IPS-15b (cell line): ENCODE data around the gene UTP15.

Experiments
- H3K27me3 ChIP-seq: one replicate; pipeline ENCODE4 v1.6.1; 2013; ENCODE audit warnings: low read length; ENCODE audit not compliant: control insufficient read depth, insufficient read depth
- H3K36me3 ChIP-seq: one replicate; pipeline ENCODE4 v1.6.1; 2013; ENCODE audit warnings: low read length; ENCODE audit not compliant: control insufficient read depth, insufficient read depth
- H3K4me1 ChIP-seq: one replicate; pipeline ENCODE4 v1.6.1; 2013; ENCODE audit warnings: mild to moderate bottlenecking, low read length; ENCODE audit not compliant: control insufficient read depth, insufficient read depth
- H3K4me3 ChIP-seq: one replicate; pipeline ENCODE4 v1.5.1; 2013; ENCODE audit warnings: low read depth, low read length
- H3K9ac ChIP-seq: one replicate; pipeline ENCODE4 v1.6.1; 2013; ENCODE audit warnings: low read depth, mild to moderate bottlenecking, low read length
- H3K9me3 ChIP-seq: one replicate; pipeline ENCODE4 v1.6.1; 2013; ENCODE audit warnings: mild to moderate bottlenecking, low read length; ENCODE audit not compliant: control insufficient read depth, insufficient read depth

The UTP15 gene

DNA sequence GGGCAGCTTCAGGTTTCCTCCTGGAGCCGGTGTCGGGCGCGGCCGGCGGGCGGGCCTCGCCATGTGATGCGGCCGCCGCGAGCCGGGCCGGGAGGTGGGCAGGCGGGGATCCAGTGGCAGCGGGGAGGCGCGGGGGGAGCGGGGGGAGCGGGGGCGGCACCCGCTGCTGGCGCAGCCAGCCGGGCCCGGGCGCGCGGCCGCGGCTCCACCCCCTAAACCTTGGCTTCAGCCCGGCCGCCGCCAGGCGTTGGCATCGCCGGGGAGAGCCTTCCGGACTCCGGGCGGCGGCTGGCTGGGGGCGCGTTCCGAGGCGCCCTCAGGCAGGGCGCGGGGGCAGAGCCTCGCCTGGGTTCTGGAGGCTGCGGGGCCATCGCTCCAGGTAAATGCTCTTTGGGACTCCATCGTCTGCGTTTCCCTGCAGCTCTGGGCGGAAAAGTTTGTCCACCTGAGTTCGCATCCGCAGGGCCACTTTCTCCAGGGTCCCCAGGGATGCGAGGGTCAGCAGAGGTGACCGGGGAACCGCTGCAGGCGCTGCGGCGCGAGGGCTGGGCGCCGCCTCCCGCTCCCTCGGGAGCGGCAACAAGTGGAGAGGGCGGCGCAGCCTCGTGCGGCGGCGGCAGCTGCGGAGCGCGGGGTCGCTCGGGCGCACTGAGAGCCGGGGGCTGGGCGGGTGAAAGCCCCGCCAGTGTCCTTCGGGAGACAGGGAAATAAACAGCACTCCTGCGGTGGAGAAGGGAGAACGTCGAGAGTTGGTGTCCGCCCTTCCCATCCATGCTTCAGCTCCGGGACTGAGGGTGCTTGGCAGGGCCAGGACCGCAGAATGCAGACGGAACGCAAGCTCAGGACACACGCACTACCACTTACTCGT is 60.6 kb downstream of the UTP15 start, which contains the start of gene ARHGEF28:
Gene ARHGEF28, plus strand, starts transcription at position 253 of the 868 bp plus-strand sequence. CDS start 58,656 bp downstream, outside the sequence.
- Histone ChIP-seq H3K36me3 (no peaks in the 10 kb centered on the region), H3K9ac (peak within 1 kb of the TSS; percentile 47), H3K27me3 (peaks cover 30% of the 10 kb centered on the region), H3K4me3 (peak within 1 kb of the TSS; percentile 71), H3K4me1 (no peaks in the 10 kb centered on the region), H3K9me3 (no peaks in the 10 kb centered on the region)

- H3K36me3 ChIP-seq: no peaks in the 10 kb centered on the region
- H3K27me3 ChIP-seq: peaks cover 30% of the 10 kb centered on the region
- peak overlapping the region; percentile 71 for H3K4me3 ChIP-seq
- H3K4me1 ChIP-seq: no peaks in the 10 kb centered on the region
- H3K9ac ChIP-seq: no peak overlapping the region
- H3K9me3 ChIP-seq: no peaks in the 10 kb centered on the region
Observed at GRCh38 chr5:73626814-73627313, 61.3 kb downstream of the UTP15 start.

DNA sequence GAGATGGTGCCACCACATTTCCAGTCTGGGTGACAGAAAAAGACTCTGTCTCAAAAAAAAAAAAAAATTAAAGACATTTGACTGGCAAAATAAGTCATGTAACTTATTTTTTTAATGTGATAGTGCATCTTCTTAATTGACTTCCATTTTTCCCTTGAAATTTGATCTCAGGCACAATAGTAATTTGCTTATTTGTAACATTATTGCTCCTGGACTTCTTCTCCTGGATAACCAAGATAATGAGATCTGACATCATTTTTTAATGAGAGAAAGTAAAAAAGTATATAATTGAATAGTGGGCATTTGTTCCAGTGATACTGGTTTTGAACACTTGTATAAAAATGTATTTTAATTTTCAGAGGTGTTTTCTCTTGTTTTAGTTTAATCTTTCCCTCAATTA is 63.9 kb downstream of the UTP15 start:
- Histone ChIP-seq H3K36me3 (no peaks in the 10 kb centered on the region), H3K27me3 (peaks cover 30% of the 10 kb centered on the region), H3K9me3 (no peaks in the 10 kb centered on the region), H3K4me1 (no peaks in the 10 kb centered on the region), H3K9ac (no peak overlapping the region), H3K4me3 (no peak overlapping the region)

GRCh38 chr5:73630765-73631164 is 65.2 kb downstream of the UTP15 start:
- no peak overlapping the region for H3K4me3 ChIP-seq
- H3K4me1 ChIP-seq: no peaks in the 10 kb centered on the region
- H3K9me3 ChIP-seq: no peaks in the 10 kb centered on the region
- H3K36me3 ChIP-seq: no peaks in the 10 kb centered on the region
- H3K9ac ChIP-seq: no peak overlapping the region
- peaks cover 30% of the 10 kb centered on the region for H3K27me3 ChIP-seq

DNA sequence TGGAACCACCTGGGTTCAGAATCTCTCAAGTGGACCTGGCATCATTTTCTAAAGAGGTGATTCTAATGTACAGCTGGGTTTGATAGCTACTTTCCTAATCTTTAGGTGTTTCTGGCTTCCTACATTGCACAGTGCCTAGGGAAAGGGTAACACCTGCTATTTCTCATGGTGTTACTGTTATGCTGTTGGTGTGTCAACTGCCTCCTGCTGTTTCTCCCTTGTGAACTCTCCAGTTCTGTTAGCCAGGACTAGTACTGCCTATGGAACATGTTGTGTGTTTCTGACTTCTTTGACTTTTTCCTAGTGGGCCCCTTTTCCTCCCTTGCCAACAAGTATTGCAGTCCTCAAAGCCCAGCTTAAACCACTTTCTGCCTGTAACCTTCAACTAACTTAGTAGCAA is 66.0 kb downstream of the UTP15 start:
- Histone ChIP-seq H3K36me3 (no peaks in the 10 kb centered on the region), H3K4me1 (no peaks in the 10 kb centered on the region), H3K9me3 (no peaks in the 10 kb centered on the region), H3K4me3 (no peak overlapping the region), H3K27me3 (peaks cover 29% of the 10 kb centered on the region), H3K9ac (no peak overlapping the region)
